Transverse colon (tissue), 4 donors: ENCODE results near the gene GNAS.

ENCODE experiments used
- CTCF ChIP-seq, 5 experiments: fragments of 200-600 bp in 3 of 5; fragments of 450-650 bp in 2 of 5; sonication (generic) in 3 of 5; IDR thresholded peaks; 1 replicate in 2 of 5; 2 replicates in 3 of 5; pipeline ENCODE4 v1.5.1; 2016 to 2017; ENCODE audit warnings: antibody characterized with exemption in 5 of 5, inconsistent platforms in 3 of 5, mild to moderate bottlenecking in 2 of 5, moderate library complexity in 1 of 5
- EP300 ChIP-seq: sonication (generic); formaldehyde crosslinking; IDR thresholded peaks from one replicate; pipeline ENCODE4 v1.6.1; 2017; ENCODE audit warnings: antibody characterized with exemption, low read depth
- POLR2AphosphoS5 ChIP-seq, 3 donors: sonication (generic); formaldehyde crosslinking; IDR thresholded peaks; one replicate each; pipeline ENCODE4 v1.6.1; 2016; ENCODE audit warnings: antibody characterized with exemption in 3 of 3

GRCh38 chr20:58938078-58938477 lies 85.6 kb downstream of the GNAS start:
- no peak for TF ChIP-seq POLR2AphosphoS5 (IDR thresholded peaks at IDR 0.05)
- no peak for TF ChIP-seq CTCF (IDR thresholded peaks at IDR 0.05)
- no peak for TF ChIP-seq EP300
